ENCODE data around the gene RPL23.

RPL23 gene

DNA sequence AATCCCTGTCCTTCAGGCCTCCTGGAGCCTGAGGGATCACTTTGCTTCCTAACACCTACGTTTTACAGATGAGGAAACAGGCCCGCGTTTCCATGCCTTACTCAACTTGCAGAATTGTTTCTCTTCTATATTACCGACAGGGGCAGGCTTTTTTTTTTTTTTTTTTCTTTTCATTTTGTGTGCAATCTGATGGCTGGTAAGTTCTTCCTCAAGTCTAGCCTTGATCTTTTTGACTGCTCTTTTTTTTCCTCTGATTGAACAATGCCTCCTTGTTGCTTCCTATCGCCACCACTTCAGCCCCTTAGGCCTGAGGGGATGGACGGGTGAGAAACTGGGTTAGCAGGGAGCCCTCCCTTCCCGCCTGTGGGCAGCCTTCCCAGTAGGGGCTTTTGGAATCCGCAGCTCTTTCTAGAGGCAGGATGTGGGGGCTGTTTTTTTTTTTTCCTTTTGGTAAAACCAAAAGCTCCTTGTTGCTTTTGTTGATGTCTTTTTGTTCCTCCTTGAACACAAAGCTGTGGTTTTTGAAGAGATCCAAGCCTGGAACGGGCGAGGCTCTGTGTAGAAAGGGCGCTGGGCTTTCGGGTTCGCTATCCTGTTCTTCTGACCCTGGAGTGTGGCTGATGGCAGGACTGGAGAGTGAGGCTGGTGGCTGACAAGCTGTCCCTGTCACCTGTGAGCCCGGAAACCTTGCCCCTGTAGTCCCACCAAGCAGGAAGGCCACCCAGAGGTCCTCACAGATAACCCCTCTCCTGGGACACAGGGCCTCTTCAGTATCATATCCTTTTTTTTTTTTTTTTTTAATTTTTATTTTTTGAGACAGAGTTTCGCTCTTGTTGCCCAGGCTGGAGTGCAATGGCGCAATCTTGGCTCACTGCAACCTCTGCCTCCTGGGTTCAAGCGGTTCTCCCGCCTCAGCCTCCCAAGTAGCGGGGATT, 30.3 kb upstream of the RPL23 start:
- FAIRE-seq, result no peak

DNA sequence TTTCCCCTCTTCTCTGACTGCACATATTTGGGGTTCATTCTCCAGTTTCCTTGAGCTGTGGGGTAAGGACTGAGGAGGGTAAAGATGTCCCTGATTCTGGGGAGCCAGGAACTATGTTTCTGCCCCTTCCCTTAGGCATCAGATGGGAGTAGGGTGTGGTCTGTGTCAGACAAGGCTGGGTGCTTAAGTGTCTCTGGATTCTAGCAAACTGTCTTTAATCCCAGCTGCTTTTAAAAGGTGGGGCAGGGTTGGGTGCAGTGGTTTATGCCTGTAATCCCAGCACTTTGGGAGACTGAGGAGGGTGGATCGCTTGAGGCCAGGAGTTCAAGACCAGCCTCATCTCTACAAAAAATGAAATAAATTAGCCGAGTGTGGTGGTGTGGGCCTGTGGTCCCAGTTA, 29.3 kb upstream of the RPL23 start:
- FAIRE-seq, result no peak

DNA sequence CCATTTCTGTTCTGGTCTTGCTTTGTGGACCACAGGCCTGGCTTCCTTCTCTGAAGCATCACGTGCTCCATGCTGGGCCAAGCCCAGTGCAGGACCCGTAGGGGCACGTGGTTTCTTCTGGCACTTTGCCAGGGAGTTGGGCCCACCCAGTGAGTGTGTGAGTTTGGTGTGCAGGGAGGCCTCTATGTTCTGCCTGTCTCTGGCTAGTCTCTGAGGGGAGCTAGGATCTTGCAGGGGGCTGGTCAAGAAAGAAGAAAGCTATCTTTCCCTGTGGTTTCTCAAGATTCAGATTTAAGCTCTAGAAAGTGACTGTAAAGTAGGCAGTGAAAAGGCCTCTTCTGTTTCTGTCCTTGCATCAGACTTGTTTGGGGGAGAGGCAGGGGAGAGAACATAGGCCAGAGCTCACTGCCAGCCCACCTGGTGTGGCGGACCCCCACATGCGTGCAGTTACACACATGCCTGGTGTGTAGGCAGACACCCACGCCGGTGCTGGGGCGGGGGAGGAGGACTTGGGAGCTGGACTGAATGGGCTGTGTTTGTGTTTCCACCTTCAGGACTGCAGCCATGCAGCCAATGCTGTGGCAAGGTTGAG, 28.2 kb upstream of the RPL23 start:
- FAIRE-seq, result no peak

DNA sequence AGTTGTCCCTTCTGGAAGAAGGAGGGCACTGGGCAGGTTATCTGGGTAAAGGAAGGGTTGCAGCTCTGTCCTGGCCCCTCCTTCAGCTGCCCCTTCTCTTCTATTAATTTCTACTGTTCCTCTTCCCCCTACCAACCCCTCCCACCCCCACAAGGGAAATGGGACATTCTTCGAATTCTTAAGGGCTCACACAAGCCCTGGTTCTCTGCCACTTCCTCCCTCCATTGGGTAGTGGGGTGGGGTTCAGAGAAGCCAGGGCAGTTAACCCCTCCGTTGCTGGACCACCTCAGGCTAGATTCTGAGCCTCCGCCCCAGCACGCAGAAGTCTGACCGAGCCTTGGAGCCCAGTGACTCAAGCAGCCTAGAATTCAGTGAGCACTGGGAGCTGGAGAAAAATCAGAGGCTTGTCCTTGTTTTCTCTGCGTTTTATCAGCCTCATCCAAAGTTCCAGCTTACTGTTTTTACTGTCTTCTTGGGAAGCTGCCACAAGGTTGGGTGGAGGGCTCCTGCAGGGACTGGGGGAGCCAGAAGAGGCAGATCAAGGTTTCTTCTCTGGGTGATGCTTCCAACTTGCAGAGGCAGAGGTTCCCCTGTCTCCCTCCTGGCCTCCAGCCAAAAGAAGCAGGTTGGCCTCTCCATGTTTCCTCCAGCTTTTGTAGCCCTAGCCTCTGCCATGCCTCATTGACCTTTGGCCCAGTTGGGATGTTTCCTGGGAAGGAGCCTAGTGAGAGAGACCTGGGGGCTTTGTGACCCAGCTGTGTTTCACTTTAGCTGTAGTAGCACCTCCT, 26.6 kb upstream of the RPL23 start:
- FAIRE-seq, result no peak

DNA sequence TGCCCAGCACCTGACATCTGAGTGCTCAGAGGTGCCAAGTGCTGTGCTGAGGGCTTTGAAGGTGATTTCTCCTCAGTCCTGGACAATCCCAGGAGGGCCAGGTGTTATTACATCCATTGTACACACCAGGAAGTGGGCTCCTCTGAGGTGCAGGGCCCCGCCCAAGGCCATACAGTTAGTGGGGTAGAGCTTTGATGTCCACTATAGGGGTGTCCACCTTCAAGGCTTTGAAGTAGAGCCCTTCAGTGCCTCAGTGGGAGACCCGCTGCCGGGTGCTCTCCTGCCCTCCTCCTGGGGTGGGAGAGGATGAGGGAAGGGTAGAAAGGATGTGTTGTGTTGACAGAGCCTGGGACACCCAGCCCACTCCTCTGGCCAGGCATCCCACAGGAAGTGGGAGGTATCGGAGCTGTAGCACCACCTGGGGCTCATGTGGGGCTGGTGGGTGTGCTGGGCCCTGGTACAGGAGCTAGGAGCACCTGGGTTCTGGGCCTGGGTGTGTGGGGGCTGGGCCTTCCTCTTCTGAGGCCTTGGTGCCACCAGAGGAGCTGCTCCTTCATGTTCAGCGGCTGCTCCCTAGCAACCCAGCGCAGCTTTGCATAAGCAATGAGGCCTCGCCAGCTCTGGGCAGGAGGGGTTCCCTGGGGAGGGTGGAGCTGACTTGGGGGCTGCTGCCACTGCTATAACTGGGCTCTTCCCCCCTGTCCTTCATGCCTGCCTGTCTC, 23.8 kb upstream of the RPL23 start:
- FAIRE-seq, result no peak

DNA sequence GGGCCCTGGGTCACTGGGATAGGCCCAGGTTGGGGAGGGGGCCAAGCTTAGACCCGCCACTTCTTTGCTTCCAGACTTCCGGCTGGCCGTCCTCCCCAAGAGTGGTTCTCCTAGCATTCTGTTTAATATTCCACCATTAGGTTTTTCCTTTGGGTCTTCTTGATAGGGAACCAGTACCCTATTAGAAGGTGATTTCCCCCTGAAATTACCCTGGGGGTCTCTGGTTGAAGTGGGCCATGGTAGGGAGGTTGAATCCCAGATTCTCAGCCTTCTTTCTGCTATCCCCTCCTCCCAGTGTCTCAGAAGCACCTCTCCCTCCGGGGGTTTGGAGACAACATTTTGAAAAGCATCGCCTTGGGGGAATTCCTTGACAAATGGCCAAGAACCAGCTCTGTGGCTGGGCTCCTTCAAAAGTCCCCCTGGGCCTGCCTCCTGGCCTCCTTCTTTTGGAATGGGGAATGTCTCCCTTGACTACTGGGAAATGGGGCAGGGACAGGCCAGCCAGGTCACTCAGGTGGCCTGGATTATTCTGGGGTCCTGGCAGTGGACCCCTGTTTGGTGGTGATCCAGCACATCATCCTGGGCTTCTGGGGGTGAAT, 22.1 kb upstream of the RPL23 start:
- FAIRE-seq, result no peak

DNA sequence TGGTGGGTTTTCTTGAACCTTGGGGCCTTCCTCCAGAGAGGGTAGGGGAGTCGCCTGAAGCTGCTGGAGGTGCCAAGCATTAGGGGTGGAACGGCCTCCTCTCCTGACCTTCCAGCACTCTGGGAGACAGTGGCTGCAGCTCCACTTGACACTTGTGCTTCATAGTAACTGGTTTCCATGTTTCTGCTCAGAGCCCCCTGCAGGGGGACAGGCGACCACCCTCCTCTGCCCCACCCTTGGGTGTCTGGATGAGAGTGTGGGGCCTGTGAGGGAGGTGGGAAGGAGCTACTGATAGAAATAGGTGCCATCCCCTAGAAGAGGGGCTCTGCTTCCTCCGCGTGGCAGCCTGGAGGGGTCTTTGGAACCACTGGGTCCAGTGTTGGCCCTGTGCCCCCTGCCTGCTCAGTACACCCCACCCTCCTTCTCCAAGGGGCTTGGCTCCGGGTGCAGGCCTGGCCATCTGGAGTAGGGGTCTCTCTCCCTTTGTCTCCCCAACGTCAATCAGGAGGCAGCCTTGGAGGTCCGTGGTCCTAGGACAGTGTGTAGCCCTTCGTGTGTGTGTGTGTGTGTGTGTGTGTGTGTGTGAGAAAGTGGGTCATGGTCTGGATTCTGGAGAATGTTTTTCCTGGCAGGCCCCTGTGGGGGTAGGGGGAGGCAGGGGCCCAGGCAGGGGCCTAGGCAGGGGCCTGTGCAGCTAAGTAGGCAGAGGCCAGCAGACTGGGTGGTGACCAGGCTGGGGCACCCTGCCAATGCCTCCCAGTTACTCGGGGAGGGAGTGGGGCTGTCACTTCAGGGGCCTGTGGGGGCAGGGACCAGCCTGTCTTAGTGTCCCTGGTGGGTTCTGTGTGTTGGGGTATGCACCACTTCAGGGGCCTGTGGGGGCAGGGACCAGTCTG, 21.2 kb upstream of the RPL23 start:
- no peak for FAIRE-seq

DNA sequence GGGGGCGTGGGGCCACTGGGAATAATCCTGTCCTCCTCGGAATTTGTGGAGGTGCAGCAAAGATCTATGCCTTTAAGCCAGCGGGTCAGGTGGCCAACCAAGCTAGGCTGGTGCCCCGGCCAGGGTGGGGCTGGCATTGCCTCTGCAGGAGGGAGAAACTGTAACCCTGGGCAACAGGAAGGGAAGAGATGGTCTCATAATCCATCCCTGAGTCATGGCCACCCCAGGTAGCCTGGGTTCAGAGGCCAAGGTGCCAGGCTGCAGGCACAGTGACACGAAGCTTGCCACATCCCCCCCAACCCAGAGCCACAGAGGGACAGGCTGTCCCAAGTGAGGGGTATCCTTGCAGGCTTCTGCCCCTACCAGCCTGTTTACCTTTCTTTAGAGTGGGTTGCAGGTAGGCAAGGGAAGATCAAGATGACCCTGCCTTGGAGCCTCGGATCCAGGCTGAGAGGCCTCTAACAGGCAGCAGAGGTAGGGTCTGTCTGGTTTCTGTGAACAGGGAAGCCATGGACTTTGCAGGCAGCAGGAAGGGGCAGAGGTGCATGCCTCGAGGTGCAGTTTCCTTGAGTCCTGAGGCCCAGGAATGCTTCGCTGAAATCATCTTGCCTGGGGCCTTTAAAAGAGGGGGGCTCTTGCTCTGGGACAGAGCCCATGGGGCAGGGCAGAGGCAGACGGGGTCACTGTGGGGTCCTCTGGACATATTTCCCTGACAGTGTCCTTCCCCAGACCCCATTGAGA, 20.3 kb upstream of the RPL23 start:
- no peak for FAIRE-seq

DNA sequence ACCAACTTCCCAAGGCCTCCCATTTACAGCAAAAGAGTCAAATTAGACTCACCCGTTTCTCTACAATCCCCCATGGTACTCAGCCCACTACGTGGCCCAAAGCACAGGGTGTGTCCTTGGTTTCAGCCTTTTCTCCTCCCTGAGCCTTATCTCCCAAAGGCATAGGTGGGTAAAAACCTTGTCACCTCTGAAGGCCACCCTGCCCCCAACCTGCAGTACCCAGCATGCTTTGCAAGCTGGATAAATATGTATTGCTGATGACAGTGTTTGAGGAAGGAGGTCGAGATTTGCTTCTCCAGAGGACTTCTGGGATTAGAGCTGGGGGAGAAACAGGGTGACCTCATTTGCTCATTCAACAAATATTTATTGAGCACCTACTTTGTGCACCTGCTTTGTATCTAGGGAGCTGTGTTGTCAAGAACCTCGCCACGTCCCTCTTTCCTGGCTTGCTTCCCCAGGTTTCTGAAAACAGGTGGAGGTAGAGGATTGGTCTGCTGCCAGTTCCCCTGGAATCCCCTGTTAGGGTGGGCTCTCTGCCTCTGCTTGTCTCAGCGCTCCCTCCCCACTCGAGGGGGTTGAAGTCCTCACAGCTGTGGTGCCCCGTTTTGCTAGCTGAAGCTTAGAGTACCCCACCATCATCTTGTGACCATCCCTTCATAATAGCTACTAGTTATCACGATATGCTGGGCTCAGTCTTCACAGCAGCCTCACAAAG, 19.3 kb upstream of the RPL23 start:
- no peak for FAIRE-seq

DNA sequence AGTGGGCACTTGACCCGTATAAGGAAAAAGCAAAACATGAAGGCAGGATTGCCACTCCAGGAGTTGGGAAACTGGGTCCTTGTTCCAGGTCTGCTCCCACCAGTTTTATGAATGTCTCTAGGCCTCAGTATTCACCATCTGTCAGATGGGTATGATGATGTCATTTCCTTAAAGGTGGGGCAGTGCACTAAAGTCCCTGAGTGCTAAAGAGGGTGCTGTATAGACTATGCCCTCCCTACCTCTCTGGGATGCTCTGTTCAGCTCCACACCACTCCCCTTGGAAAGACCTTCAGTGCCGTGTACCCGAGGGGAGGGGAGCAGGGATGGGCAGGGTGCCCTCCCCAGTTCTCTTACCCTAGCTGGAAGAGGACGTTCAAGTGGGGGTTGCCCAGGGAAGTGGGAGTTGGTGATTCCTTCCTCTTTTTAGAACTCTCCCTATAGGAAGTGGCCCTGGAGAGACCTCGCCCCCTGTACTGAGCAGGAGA, 18.5 kb upstream of the RPL23 start:
- no peak for FAIRE-seq

DNA sequence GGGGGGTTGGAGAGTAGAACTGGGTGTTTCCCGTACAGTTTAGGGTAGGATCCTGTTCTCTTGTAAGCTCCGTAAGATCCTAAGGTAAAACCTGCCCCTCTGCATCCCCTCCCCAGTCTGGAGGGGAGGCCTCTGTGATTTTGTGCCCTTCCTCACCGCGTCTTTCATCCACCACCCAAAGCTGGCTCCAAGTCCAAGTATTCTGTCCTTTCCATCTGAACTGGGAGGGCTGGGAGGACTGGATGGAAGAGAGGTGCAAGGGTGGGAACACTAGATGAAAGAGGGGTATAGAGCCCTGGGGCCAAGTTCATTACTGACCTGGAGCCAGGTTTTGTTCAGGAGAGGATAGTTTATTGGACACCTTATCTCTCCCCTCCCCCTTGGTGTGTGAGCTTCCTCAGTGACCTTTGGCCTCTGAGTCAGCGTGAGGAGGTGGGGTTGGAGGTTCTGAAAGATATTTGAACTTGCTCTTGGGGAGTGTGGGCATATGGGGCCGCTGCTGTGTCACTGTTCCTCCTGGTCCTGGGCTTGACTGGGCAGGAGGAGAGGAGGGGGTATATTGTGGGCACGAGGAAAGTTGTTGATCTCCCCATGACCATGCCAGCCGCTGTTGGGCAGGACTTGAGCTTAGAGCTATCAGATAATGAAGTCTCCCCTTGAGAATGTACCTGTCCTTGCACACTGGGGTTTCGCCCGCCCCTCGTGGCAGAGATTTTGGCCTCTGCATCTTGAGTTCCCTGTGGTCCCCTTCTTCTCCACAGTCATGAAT, 17.9 kb upstream of the RPL23 start:
- no peak for FAIRE-seq

DNA sequence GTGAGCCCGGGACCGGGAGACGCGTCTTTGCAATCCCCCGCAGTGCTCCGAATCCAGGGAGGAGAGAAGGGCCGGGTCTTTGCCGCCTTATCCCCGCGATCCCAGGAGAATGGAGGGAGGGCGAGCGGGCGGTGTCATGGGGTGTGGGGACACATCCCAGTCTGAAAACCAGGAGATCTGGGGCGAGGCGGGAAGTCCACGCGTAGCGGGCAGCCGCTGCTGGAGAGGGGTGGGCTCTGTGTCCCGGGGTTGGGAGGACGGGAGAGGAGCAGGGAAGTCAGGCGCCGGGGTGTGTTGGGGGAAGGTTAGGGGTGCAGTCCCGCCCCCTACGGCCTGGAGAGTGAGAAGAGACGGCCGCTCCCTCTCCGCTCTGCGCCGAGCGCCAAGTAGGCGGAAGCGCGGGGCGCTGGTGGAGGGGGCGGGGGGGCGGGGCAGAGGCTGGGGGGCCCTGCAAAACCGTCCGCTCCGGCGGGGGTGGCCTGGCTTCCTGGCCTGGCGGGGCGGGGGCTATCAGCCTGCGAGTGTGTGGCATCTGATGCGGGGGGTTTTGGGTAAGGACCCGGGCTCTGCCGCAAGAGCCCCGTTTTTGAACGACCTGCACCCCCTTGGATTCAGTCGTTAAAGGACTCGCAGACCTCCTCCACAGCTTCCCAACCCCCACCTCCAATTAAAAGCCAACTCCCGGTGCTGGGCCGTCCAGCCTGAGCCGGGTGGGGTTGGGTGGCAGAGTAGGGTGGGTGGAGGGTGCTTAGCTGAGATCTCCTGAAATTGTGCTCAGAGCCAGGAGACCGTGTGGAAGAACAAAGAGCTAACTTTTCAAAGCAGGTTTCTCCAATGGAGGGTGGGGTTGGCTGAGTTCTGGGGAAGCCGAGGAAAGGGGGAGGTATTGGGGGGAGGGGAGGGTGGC, 17.0 kb upstream of the RPL23 start:
- FAIRE-seq, result no peak

DNA sequence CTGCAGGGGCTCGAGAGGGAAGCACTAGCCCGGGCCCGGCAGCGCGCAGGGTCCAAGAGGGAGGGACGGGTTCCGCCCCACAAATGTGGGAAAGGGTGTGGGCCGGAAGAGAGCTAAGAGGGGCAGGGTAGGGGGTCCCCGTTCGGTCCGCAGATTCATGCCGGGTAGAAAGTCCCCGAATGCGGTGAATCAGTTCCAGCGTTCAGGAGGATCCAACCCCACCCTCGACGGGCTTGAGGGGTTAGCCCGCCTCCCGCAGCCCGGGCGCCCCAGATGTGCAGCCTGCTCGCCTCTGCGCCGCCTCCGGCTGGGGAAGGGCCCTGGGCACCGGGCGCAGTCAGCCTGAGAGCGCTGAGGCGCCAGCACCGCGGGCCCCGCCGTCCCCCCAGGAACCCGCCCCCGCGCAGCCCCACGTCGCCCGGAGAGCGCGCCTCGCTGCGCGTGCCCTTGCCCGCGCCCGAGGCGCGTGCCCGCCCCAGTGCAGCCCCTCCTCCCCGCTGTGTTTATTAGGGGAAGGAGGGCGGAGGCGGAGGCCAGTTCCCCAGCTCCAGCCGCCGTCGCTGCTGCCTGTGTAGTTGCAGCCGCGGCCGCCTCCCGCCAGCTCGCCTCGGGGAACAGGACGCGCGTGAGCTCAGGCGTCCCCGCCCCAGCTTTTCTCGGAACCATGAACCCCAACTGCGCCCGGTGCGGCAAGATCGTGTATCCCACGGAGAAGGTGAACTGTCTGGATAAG, 16.2 kb upstream of the RPL23 start, which contains the start of gene LASP1:
LASP1 (plus strand) TSS at position 533 of the 733 bp plus-strand sequence; CDS start at position 665, 132 bp downstream.
- FAIRE-seq, result no peak

DNA sequence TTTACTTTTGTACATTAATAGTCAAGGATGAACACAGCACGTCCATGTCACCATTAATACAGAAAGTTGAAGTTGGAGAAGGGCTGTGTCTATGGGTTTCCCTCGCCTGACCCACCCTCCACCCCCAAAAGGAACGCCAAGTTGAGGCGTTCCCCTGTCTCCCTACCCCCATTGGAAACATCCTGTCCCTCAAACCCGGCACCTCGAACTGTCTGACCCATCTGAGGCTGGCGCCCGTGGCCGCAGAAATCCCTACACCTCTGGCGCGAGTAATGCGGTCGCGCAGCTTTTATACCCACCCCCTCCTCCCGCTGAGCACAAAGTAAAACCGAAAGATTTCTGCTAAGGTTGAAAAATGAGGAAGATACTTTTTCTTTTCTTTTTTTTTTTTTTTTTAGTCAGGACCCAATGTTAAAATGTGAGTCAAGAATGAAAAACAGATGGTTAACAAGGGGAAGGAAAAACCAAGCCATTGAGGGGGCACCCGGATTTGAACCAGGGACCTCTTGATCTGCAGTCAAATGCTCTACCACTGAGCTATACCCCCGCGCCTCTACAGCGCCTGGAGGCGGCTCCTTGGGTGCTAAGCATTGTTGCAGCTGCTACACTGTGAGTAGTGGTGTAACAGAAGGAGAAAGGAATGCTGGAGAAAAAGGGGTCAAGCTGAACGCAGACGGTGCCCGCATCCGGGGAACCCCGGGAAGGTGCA, 15.4 kb upstream of the RPL23 start:
- FAIRE-seq, result no peak

DNA sequence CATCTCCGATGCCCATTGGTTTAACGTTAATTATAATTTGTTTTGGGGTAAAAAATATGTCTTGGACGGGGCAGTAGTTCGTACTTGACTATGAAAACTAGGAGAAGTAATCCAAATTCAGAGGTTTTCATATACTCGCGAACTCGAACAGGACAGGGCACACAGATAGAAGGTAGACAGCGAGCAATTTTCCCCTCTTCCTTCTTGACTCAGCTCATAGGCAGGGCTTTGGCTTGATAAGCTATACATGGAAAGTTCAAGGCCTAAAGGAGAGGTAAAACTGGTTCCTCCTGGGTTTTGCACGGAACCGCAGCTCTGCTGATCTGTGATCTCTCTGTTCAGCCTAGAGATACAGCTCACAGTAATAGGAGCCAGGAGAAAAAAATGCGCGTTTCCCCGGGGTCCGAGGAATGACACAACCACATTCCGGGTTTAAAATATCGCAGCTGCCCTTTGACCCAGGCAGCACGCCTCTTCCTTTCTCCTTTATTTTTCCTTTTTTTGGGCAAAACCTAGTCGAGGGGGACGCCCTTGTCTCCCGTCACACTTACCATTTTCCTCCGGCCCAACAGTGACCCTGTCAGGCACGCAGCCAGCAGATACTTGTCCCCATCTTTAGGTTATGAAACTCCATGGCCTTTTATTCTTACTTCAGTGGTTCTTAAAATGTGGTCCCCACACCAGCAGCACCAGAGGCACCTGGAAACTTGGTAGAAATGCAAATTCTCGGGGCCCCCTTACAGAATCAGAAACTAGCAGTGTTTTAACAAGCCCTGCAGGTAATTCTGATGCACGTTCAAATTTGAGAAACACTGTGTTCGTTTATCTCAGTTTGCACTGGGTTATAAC, 14.7 kb upstream of the RPL23 start:
- no peak for FAIRE-seq
